DND-41 (cell line): Measurements from ENCODE around the gene SLC26A6.

Source experiments
- EZH2 ChIP-seq: IDR thresholded peaks from 3 replicates; pipeline ENCODE4 v1.6.1; 2012; ENCODE audit warnings: borderline replicate concordance, low read depth, mild to moderate bottlenecking, moderate library complexity, low read length, inconsistent platforms; ENCODE audit not compliant: severe bottlenecking
- TF ChIP-seq, protein P1 (sequence below): IDR thresholded peaks from 2 replicates; pipeline ENCODE4 v1.5.1; 2012; ENCODE audit warnings: borderline replicate concordance, low read length, moderate library complexity, mild to moderate bottlenecking; ENCODE audit not compliant: poor library complexity, severe bottlenecking; ENCODE audit errors: extremely low read depth

DNA sequence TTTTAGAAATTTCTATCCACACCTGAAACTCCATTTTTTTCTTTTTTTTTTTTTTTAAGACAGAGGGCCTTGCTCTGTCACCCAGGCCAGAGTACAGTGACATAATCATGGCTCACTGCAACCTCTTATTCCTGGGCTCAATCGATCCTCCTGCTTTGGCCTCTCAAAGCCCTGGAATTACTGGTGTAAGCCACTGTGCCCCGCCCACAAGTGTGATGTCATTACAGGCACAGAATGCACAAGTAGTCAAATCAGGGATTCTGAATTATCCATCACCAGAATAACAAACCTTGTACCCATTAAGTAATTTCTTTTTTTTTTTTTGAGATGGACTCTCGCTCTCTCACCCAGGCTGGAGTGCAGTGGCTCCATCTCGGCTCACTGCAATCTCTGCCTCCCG lies 27.7 kb downstream of the SLC26A6 start:
- TF ChIP-seq, protein P1, sequence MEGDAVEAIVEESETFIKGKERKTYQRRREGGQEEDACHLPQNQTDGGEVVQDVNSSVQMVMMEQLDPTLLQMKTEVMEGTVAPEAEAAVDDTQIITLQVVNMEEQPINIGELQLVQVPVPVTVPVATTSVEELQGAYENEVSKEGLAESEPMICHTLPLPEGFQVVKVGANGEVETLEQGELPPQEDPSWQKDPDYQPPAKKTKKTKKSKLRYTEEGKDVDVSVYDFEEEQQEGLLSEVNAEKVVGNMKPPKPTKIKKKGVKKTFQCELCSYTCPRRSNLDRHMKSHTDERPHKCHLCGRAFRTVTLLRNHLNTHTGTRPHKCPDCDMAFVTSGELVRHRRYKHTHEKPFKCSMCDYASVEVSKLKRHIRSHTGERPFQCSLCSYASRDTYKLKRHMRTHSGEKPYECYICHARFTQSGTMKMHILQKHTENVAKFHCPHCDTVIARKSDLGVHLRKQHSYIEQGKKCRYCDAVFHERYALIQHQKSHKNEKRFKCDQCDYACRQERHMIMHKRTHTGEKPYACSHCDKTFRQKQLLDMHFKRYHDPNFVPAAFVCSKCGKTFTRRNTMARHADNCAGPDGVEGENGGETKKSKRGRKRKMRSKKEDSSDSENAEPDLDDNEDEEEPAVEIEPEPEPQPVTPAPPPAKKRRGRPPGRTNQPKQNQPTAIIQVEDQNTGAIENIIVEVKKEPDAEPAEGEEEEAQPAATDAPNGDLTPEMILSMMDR: no peak
- no peak for TF ChIP-seq EZH2
